K562 (cell line): ENCODE results near the gene CD248. TPM values are rescaled to one million over a fixed set of nuclear protein-coding genes. Genes with fewer than 3 reads are reported as not detected.

Experiments used
- EWSR1 ChIP-seq: fragments of 450-650 bp; IDR thresholded peaks from 2 replicates; pipeline ENCODE4 v1.6.1; 2018; ENCODE audit warnings: borderline replicate concordance, mild to moderate bottlenecking, low read depth, moderate library complexity; ENCODE audit not compliant: partially characterized antibody
- FOXK2 ChIP-seq, 2 experiments: fragments of 450-650 bp; IDR thresholded peaks in 1 of 2; conservative IDR thresholded peaks in 1 of 2; 2 replicates each; pipeline ENCODE4 v1.6.1; 2016; ENCODE audit warnings: low read depth in 2 of 2, mild to moderate bottlenecking in 1 of 2
- FUS ChIP-seq: fragments of 200-400 bp; formaldehyde crosslinking; optimal IDR thresholded peaks from 2 replicates; pipeline ENCODE3; 2017; ENCODE audit warnings: low read depth, low read length
- GABPB2 ChIP-seq: fragments of 250-450 bp; sonication (Bioruptor Pico); conservative IDR thresholded peaks from 2 replicates; pipeline ENCODE4 v1.5.1; 2021; ENCODE audit warnings: mild to moderate bottlenecking
- HDAC1 ChIP-seq, 2 experiments: fragments of 450-650 bp; IDR thresholded peaks; 2 replicates each; pipeline ENCODE4 v1.6.1; 2016 to 2017; ENCODE audit warnings: inconsistent platforms in 1 of 2, mild to moderate bottlenecking in 1 of 2, moderate library complexity in 1 of 2
- IRF2 ChIP-seq: sonication (generic); formaldehyde crosslinking; IDR thresholded peaks from 2 replicates; pipeline ENCODE4 v1.8.1; 2022; ENCODE audit warnings: mild to moderate bottlenecking, missing genetic modification reagents
- KDM2B ChIP-seq: fragments of 250-450 bp; sonication (Bioruptor Pico); IDR thresholded peaks from 2 replicates; pipeline ENCODE4 v1.8.0; 2021; ENCODE audit warnings: mild to moderate bottlenecking, moderate library complexity
- KHSRP ChIP-seq: fragments of 450-650 bp; IDR thresholded peaks from 2 replicates; pipeline ENCODE4 v1.6.1; 2017
- MCM3 ChIP-seq: fragments of 450-650 bp; IDR thresholded peaks from 2 replicates; pipeline ENCODE4 v1.6.1; 2016
- MYNN ChIP-seq, 2 experiments: sonication (generic); formaldehyde crosslinking in 1 of 2; IDR thresholded peaks; 2 replicates each; pipeline versions ENCODE4 v1.5.0 to v1.6.1; 2016 to 2020; ENCODE audit warnings: antibody characterized with exemption in 1 of 2, missing genetic modification reagents in 1 of 2
- NFRKB ChIP-seq: fragments of 450-650 bp; IDR thresholded peaks from 2 replicates; pipeline ENCODE4 v1.6.1; 2016; ENCODE audit warnings: low read depth
- NR4A1 ChIP-seq, 2 experiments: fragments of 250-450 bp in 1 of 2; fragments of 450-650 bp in 1 of 2; sonication (Bioruptor Pico) in 1 of 2; IDR thresholded peaks; 2 replicates each; pipeline versions ENCODE4 v1.4.0 to v1.6.1; 2016 to 2020; ENCODE audit warnings: mild to moderate bottlenecking in 2 of 2, missing compliant biosample characterization in 1 of 2, missing genetic modification characterization in 1 of 2, moderate library complexity in 1 of 2
- SMARCC2 ChIP-seq: fragments of 450-650 bp; IDR thresholded peaks from 2 replicates; pipeline ENCODE4 v1.6.1; 2017; ENCODE audit warnings: antibody characterized with exemption, moderate library complexity, mild to moderate bottlenecking, low read depth
- SP2 ChIP-seq: IDR thresholded peaks from 2 replicates; pipeline ENCODE4 v1.6.1; 2011; ENCODE audit warnings: mild to moderate bottlenecking, low read depth, low read length, moderate library complexity; ENCODE audit not compliant: poor library complexity, severe bottlenecking; ENCODE audit errors: extremely low read depth
- SREBF2 ChIP-seq: sonication (generic); formaldehyde crosslinking; IDR thresholded peaks from 2 replicates; pipeline ENCODE4 v1.4.0; 2020; ENCODE audit warnings: mild to moderate bottlenecking, missing genetic modification reagents
- ZBTB8A ChIP-seq: fragments of 450-650 bp; IDR thresholded peaks from 2 replicates; pipeline ENCODE4 v1.6.1; 2018; ENCODE audit warnings: mild to moderate bottlenecking, moderate library complexity; ENCODE audit not compliant: partially characterized antibody
- ZFP1 ChIP-seq: fragments of 450-650 bp; formaldehyde crosslinking; IDR thresholded peaks from 2 replicates; pipeline ENCODE4 v1.4.0; 2020; ENCODE audit warnings: mild to moderate bottlenecking, mixed read lengths
- ZFX ChIP-seq: sonication (generic); formaldehyde crosslinking; IDR thresholded peaks from 2 replicates; pipeline ENCODE4 v1.8.0; 2022; ENCODE audit warnings: mild to moderate bottlenecking, missing genetic modification reagents, moderate library complexity
- ZNF12 ChIP-seq: sonication (generic); formaldehyde crosslinking; IDR thresholded peaks from 2 replicates; pipeline ENCODE4 v1.4.0; 2020; ENCODE audit warnings: mild to moderate bottlenecking, missing genetic modification reagents
- ZNF23 ChIP-seq: fragments of 250-450 bp; sonication (Bioruptor Pico); IDR thresholded peaks from 2 replicates; pipeline ENCODE4 v1.4.0; 2020; ENCODE audit warnings: mild to moderate bottlenecking
- ZNF263 ChIP-seq: sonication (generic); formaldehyde crosslinking; IDR thresholded peaks from 2 replicates; pipeline ENCODE4 v1.8.0; 2022; ENCODE audit warnings: mild to moderate bottlenecking, missing genetic modification reagents, borderline replicate concordance
- ZNF431 ChIP-seq: sonication (generic); formaldehyde crosslinking; IDR thresholded peaks from 2 replicates; pipeline ENCODE4 v1.8.0; 2022; ENCODE audit warnings: mild to moderate bottlenecking, missing genetic modification reagents
- ZNF699 ChIP-seq: fragments of 250-450 bp; sonication (Bioruptor Pico); IDR thresholded peaks from 2 replicates; pipeline ENCODE4 v1.8.0; 2021; ENCODE audit warnings: mild to moderate bottlenecking, moderate library complexity; ENCODE audit not compliant: insufficient replicate concordance
- ZNF830 ChIP-seq: fragments of 250-450 bp; sonication (Bioruptor Pico); IDR thresholded peaks from 2 replicates; pipeline ENCODE4 v1.5.0; 2021; ENCODE audit warnings: mild to moderate bottlenecking
- polyA plus RNA-seq, 8 experiments: library from polyadenylated mRNA; depleted of rRNA in 4 of 8; stranded (reverse) in 5 of 8; unstranded in 3 of 8; fragments of >200 nt; fragmentation: Nextera tagmentation in 2 of 8; fragmentation: Illumina TruSeq in 1 of 8; extraction: Ambion mirVana in 2 of 8; extraction: Trizol in 1 of 8; gene quantifications; 2 replicates each; pipeline versions ENCODE4 v1.2.1 to v1.2.3, GENCODE V29; 2011 to 2014; ENCODE audit warnings: inconsistent platforms in 1 of 8, missing spikeins in 1 of 8
- total RNA-seq, 7 experiments: library from RNA; depleted of rRNA in 6 of 7; stranded (reverse); fragments of >200 nt in 6 of 7; fragmentation: Illumina TruSeq in 2 of 7; extraction: Trizol in 2 of 7; gene quantifications; 2 replicates each; pipeline versions ENCODE4 v1.2.1 to v1.2.3, GENCODE V29; 2011 to 2021; ENCODE audit warnings: low replicate concordance in 1 of 7
- TF ChIP-seq, protein P1 (sequence below), 2 experiments: IDR thresholded peaks in 1 of 2; conservative IDR thresholded peaks in 1 of 2; 2 replicates each; pipeline ENCODE4 v1.6.1; 2016; ENCODE audit warnings: low read depth in 2 of 2, mild to moderate bottlenecking in 1 of 2, missing compliant biosample characterization in 1 of 2, missing genetic modification characterization in 1 of 2, moderate library complexity in 1 of 2

CD248 gene
- total and polyA plus RNA-seq, 9 of the 15 experiments (the other 6 are each of a cell fraction or from before 2014, with no cell fraction given): 0.09 TPM; not detected in 8

DNA sequence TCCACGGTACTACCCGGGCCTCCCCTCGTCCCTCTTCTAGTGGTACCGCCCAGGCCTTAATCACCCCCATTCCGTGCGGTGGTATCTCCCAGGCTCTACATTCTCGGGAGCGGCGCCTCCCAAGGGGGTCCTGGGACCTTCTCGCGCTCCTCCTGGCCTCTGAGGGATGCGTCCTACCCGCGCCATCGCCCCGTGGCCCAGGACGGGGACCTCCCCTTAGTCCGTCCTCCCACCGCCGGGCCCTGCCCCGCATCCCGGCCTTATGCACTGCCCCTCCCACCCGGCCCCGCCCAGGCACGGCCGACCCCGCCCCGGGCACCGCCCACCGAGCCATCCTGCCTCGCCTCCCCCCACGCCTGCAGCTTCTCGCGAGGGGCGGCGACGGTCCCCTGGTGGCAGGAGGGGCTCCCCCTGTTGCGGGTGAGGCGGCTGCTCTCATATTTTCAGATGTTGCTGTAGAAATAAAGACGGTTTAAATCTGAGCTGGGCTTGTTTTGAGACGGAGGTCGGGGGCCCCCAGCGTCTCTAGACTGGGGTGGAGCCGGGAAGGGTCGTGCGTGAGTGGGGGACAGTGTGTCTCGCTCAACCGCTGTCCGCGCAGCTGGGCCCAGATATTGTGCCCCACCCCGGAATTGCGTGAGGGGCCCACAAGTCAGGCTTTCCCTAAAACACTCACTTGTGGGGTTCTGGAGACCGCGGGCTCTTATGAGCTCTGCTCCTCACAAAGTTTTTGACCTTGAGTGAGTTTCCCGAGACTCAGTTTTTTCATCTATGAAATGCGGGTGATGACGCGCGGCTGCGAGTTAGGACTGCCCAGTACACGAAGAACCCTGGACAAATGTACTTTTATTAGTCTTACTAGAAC lies 49.2 kb downstream of the CD248 start (continued):
- TF ChIP-seq, protein P1, sequence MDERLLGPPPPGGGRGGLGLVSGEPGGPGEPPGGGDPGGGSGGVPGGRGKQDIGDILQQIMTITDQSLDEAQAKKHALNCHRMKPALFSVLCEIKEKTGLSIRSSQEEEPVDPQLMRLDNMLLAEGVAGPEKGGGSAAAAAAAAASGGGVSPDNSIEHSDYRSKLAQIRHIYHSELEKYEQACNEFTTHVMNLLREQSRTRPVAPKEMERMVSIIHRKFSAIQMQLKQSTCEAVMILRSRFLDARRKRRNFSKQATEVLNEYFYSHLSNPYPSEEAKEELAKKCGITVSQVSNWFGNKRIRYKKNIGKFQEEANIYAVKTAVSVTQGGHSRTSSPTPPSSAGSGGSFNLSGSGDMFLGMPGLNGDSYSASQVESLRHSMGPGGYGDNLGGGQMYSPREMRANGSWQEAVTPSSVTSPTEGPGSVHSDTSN (CRISPR knock-in tag; IDR thresholded peaks at IDR 0.05; ENCODE audit: low read depth): no peak
- TF ChIP-seq, protein P1 (tag; conservative IDR thresholded peaks at IDR 0.05; ENCODE audit: low read depth): no peak
- TF ChIP-seq ZNF12: no peak
- no peak for TF ChIP-seq EWSR1
- no peak for TF ChIP-seq IRF2
- no peak for TF ChIP-seq ZBTB8A
- TF ChIP-seq FUS: no peak
- TF ChIP-seq KDM2B: no peak
- no peak for TF ChIP-seq NR4A1 (CRISPR knock-in tag; IDR thresholded peaks at IDR 0.05)
- no peak for TF ChIP-seq NR4A1 (tag; IDR thresholded peaks at IDR 0.05)
- no peak for TF ChIP-seq SMARCC2
- TF ChIP-seq ZNF23 (CRISPR knock-in tag): no peak
- TF ChIP-seq ZNF699 (CRISPR knock-in tag): no peak
- TF ChIP-seq MCM3: no peak
- TF ChIP-seq ZNF263 (CRISPR knock-in tag): peak; percentile 82
- TF ChIP-seq ZFX (CRISPR knock-in tag): peak; percentile 60
- TF ChIP-seq SREBF2 (CRISPR knock-in tag): no peak
- TF ChIP-seq ZNF830 (CRISPR knock-in tag): no peak
- TF ChIP-seq FOXK2 (conservative IDR thresholded peaks at IDR 0.05 in 1 of 2, IDR thresholded peaks at IDR 0.05 in 1 of 2; ENCODE audit: low read depth in 2 of 2): peak in 1 of 2 experiments; percentile 98; a peak in 2 of 4 replicates
- 0 out of 2 replicates have a peak, but pooled peaks have one; percentile 27 for TF ChIP-seq ZNF431 (CRISPR knock-in tag)
- no peak for TF ChIP-seq MYNN (IDR thresholded peaks at IDR 0.05)
- TF ChIP-seq MYNN (CRISPR knock-in tag; IDR thresholded peaks at IDR 0.05): no peak
- TF ChIP-seq SP2: no peak
- no peak for TF ChIP-seq KHSRP
- no peak for TF ChIP-seq HDAC1 (IDR thresholded peaks at IDR 0.05)
- no peak for TF ChIP-seq GABPB2 (CRISPR knock-in tag)
- TF ChIP-seq NFRKB: 0 out of 2 replicates have a peak, but pooled peaks have one; percentile 44
- TF ChIP-seq ZFP1 (CRISPR knock-in tag): no peak
